Testis (tissue), 2 donors: ENCODE measurements around the gene CFAP70.

ENCODE experiments used
- CTCF ChIP-seq, 3 experiments: fragments of 450-650 bp in 2 of 3; fragments of 200-600 bp in 1 of 3; sonication (generic) in 1 of 3; IDR thresholded peaks; one replicate each; pipeline ENCODE4 v1.5.1; 2016 to 2019; ENCODE audit warnings: antibody characterized with exemption in 3 of 3, mild to moderate bottlenecking in 2 of 3, moderate library complexity in 1 of 3
- POLR2A ChIP-seq: fragments of 450-650 bp; IDR thresholded peaks from one replicate; pipeline ENCODE4 v1.6.1; 2017; ENCODE audit warnings: antibody characterized with exemption, mild to moderate bottlenecking, moderate library complexity

GRCh38 chr10:73399063-73399462 is 40.4 kb upstream of the CFAP70 start:
- no peak for TF ChIP-seq CTCF (IDR thresholded peaks at IDR 0.05)
- no peak for TF ChIP-seq POLR2A
